ENCODE measurements around the gene TAF1L.

TAF1L gene

GRCh38 chr9:32590476-32590875, 45.0 kb downstream of the TAF1L start:
- DNase-seq, result no peak

DNA sequence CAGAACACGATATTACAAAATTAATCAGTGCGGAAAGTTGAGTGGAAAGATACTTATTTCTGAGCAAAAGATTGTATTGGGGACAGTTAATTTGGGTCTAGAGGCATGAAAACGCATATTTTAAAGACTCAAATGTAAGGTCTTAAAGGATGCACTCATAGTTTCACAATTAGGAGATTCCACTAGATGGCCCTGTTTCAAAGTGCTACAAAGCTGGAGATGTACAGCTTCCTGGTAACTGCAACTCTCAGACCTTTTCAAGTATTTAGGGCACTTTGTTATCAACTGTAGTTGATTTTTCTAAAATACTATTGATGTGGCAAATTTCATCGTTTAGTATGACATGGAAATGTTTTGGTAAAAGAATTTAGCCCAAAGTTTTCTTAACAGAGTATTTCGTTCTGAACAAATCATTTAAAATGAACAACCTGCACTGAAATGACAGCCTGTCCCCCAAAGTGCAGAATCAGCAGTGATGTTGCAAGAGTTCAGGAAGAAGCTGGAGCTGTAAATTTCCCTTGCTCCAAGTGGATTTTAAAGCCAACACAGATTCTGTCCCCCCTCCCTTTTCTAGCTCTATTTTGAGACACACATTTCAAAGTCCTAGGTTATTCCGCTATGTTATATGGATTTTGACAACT, 46.3 kb downstream of the TAF1L start:
- DNase-seq, result no peak

DNA sequence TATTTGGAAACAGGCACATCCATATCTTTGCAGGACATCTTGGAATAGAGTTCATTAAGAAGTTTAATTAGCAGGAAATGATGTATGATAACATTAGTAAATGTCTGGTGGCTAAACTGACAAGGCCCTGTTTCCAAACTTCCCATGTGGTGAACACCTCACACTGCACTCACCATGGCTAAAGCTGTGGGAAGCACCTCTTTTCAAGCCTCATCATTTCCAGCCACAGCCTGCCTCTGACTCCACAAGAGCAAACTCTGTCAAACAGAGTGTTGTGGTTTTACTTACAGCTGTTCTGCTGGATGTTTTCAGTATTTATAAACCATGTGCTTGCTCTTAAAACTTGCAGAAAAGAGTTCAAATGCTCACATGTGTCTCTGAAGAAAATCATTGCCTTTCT, 47.6 kb downstream of the TAF1L start:
- DNase-seq, result no peak

- DNase-seq, result no peak
These were observed 50.7 kb downstream of the TAF1L start for GRCh38 chr9:32584784-32585183.

DNA sequence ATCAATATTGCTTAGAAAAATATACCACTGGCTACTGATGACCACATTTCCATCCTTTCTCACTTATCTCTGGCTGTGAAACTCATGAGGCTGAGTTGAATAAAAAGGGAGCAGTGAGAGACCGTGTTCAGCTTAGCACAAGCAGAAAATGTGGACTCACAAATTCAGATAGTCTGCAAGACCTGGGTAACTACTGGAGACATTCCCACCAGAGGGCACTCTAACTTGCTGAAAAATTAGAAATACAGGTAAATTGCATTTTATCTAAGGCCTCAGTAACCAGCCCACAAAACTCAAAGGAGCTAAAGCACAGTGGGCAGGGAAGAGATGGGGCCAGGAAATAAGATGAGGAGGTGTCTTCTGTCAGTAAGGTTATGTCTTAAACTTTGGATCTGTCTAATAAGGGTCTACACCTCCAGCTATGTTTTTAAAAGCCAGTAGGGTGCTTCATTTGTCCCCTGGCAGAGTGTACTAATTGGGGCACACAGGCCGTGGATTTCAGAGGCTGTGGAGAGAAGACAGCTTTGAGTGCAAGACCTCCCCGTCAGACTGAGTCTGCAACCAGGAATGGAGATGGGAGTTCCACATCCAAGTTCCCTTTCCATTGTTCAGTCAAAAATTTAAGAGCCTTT, 53.8 kb downstream of the TAF1L start:
- peak; percentile 41 for DNase-seq

- DNase-seq, result no peak
These were observed 54.7 kb downstream of the TAF1L start for GRCh38 chr9:32580631-32581300.

- peak; percentile 45 for DNase-seq
These were observed 55.6 kb downstream of the TAF1L start for GRCh38 chr9:32579706-32580331.

Measured in DMS79 treated with DMSO at 0.1 percent for 48 hours (cell line).